ENCODE measurements around the gene ERBB3. TPM values are rescaled to one million over a fixed set of nuclear protein-coding genes. Genes with fewer than 3 reads are reported as not detected.
A peak's percentile ranks its signal among the peaks of the same experiment; 100 is the strongest.

ERBB3 gene
- total RNA-seq: 100 to 1,000 TPM in 2 of 3 donors, under 1 TPM in 1; 0.48 to 187 (median 119) TPM

DNA sequence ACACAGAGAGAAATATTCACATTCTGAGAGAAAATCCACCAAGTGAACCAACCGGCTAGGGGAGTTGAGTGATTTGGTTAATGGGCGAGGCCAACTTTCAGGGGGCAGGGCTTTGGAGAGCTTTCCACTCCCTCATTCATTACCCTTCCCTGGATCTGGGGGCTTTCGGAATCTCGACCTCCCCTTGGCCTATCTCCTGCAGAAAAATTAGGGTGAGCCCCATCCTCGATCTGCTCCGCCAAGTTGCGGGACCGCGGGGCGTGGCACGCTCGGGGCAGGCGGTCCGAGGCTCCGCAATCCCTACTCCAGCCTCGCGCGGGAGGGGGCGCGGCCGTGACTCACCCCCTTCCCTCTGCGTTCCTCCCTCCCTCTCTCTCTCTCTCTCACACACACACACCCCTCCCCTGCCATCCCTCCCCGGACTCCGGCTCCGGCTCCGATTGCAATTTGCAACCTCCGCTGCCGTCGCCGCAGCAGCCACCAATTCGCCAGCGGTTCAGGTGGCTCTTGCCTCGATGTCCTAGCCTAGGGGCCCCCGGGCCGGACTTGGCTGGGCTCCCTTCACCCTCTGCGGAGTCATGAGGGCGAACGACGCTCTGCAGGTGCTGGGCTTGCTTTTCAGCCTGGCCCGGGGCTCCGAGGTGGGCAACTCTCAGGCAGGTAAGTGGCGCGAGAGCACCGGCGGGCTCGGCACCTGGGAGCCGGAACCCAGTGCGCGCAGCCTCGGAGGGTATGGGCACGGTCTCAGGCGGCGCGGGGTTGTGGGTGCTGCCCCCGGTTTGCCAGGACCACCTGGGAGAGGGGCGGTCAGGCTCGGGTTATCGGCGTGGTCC, at the start of gene ERBB3:
ERBB3 (plus strand) TSS at position 443 of the 833 bp plus-strand sequence; CDS start at position 579, 136 bp downstream.
- no peaks in the 10 kb centered on the region for H3K4me1 ChIP-seq
- TF ChIP-seq, protein P1, sequence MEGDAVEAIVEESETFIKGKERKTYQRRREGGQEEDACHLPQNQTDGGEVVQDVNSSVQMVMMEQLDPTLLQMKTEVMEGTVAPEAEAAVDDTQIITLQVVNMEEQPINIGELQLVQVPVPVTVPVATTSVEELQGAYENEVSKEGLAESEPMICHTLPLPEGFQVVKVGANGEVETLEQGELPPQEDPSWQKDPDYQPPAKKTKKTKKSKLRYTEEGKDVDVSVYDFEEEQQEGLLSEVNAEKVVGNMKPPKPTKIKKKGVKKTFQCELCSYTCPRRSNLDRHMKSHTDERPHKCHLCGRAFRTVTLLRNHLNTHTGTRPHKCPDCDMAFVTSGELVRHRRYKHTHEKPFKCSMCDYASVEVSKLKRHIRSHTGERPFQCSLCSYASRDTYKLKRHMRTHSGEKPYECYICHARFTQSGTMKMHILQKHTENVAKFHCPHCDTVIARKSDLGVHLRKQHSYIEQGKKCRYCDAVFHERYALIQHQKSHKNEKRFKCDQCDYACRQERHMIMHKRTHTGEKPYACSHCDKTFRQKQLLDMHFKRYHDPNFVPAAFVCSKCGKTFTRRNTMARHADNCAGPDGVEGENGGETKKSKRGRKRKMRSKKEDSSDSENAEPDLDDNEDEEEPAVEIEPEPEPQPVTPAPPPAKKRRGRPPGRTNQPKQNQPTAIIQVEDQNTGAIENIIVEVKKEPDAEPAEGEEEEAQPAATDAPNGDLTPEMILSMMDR (IDR thresholded peaks at IDR 0.05): peak in 2 of 3 donors; percentile 11 to 17
- TF ChIP-seq POLR2AphosphoS5 (IDR thresholded peaks at IDR 0.05): peak in 1 of 3 donors; percentile 43
- TF ChIP-seq POLR2A (IDR thresholded peaks at IDR 0.05): peak; percentile 31
- DNase-seq (ENCODE audit: low spot score in 2 of 2): peak; percentile 69 to 87
- peak within 1 kb of the TSS; percentile 48 to 82 (median 70) for H3K4me3 ChIP-seq
- H3K36me3 ChIP-seq: no peaks in the 10 kb centered on the region
- H3K27ac ChIP-seq: peak within 1 kb of the TSS; percentile 88 to 91
- intact Hi-C loops (cut with DNase I; ENCODE audit: low total_unique reads): no loop called here
- H3K27me3 ChIP-seq: no peaks in the 10 kb centered on the region
- H3K9me3 ChIP-seq: no peaks in the 10 kb centered on the region

DNA sequence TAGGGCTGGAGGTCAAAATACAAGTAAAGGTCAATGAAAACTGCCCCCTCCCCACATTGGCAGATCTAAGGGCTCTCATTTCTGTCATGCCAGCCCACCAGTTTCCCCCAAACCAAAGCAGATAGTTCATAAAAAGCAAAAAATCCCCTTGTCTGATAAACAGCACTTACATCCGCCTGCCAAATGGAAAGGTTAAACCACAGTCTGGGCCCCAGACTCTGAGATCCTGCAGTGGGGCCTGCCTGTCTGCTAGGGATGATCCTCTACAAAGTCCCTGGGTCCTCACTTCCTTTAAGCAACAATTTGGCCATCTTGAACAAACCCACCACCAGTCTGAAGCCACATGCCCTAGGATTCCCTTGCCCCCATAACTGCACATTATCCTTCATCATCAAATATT, 48.0 kb upstream of the ERBB3 start:
- intact Hi-C loops (cut with DNase I; ENCODE audit: low total_unique reads): no loop called here
- TF ChIP-seq POLR2A (IDR thresholded peaks at IDR 0.05) (no peak), POLR2AphosphoS5 (IDR thresholded peaks at IDR 0.05) (no peak)
- TF ChIP-seq, protein P1 (IDR thresholded peaks at IDR 0.05): no peak
- no peaks in the 10 kb centered on the region for H3K36me3 ChIP-seq

DNA sequence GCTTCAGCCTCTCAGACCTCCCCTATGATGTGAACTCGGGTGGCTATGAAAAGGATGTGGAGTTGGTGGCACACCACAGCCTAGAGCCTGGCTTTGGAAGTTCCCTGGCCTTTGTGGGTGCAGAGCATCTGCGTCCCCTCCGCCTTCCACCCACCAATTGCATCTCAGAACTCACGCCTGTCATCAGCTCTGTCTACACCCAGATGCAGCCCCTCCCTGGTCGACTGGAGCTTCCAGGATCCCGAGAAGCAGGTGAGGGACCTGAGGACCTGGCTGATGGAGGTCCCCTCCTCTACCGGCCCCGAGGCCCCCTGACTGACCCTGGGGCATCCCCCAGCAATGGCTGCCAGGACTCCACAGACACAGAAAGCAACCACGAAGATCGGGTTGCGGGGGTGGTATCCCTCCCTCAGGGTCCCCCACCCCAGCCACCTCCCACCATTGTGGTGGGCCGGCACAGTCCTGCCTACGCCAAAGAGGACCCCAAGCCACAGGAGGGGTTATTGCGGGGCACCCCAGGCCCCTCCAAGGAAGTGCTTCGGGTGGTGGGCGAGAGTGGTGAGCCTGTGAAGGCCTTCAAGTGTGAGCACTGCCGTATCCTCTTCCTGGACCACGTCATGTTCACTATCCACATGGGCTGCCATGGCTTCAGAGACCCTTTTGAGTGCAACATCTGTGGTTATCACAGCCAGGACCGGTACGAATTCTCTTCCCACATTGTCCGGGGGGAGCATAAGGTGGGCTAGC, 45.2 kb upstream of the ERBB3 start:
- no peaks in the 10 kb centered on the region for H3K4me1 ChIP-seq
- no peaks in the 10 kb centered on the region for H3K27me3 ChIP-seq
- H3K4me3 ChIP-seq: no peak overlapping the region
- H3K27ac ChIP-seq: no peak overlapping the region
- H3K36me3 ChIP-seq: no peaks in the 10 kb centered on the region
- TF ChIP-seq, protein P1 (IDR thresholded peaks at IDR 0.05): no peak
- TF ChIP-seq POLR2A (IDR thresholded peaks at IDR 0.05): no peak
- intact Hi-C loops (cut with DNase I; ENCODE audit: low total_unique reads): no loop called here
- DNase-seq (ENCODE audit: low spot score in 2 of 2): no peak
- no peaks in the 10 kb centered on the region for H3K9me3 ChIP-seq

More for the DNA sequence above, 48.0 kb upstream of the ERBB3 start:
- Histone ChIP-seq H3K4me3 (no peak overlapping the region), H3K4me1 (no peaks in the 10 kb centered on the region), H3K27me3 (no peaks in the 10 kb centered on the region), H3K27ac (no peak overlapping the region), H3K9me3 (no peaks in the 10 kb centered on the region)
- DNase-seq (ENCODE audit: low spot score in 2 of 2): no peak

DNA sequence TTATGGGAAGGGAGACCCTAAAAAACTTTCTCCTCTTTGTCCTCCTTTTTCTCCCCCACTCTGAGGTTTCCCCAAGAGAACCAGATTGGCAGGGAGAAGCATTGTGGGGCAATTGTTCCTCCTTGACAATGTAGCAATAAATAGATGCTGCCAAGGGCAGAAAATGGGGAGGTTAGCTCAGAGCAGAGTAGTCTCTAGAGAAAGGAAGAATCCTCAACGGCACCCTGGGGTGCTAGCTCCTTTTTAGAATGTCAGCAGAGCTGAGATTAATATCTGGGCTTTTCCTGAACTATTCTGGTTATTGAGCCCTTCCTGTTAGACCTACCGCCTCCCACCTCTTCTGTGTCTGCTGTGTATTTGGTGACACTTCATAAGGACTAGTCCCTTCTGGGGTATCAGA, 42.8 kb upstream of the ERBB3 start:
- Histone ChIP-seq H3K27me3 (no peaks in the 10 kb centered on the region), H3K4me3 (no peak overlapping the region), H3K27ac (no peak overlapping the region), H3K9me3 (no peaks in the 10 kb centered on the region), H3K4me1 (no peaks in the 10 kb centered on the region), H3K36me3 (no peaks in the 10 kb centered on the region)
- no peak for DNase-seq (ENCODE audit: low spot score in 2 of 2)
- TF ChIP-seq POLR2AphosphoS5 (IDR thresholded peaks at IDR 0.05): no peak
- TF ChIP-seq, protein P1 (IDR thresholded peaks at IDR 0.05): no peak
- no peak for TF ChIP-seq POLR2A (IDR thresholded peaks at IDR 0.05)
- intact Hi-C loops (cut with DNase I; ENCODE audit: low total_unique reads): no loop called here

Measured in breast epithelium (tissue), 4 donors.